OCI-LY7 (cell line): ENCODE results near the gene LSM11. TPM values are rescaled to one million over a fixed set of nuclear protein-coding genes. Genes with fewer than 3 reads are reported as not detected.

Experiments
- BruUV-seq: library from RNA; stranded (reverse); fragments of 400-500 nt; replicated peaks from 2 replicates; lab custom pipeline; 2021; lab: Mats Ljungman, UMichigan
- CTCF ChIA-PET: fragments of 300-600 bp; sonication (Branson Sonifier 250); formaldehyde crosslinking; loops from one replicate; lab custom pipeline; 2022; ENCODE audit warnings: antibody characterized with exemption; ENCODE audit not compliant: unreplicated experiment; lab: Charles Lee
- POLR2A ChIA-PET: fragments of 300-600 bp; sonication (Branson Sonifier 250); formaldehyde crosslinking; loops from one replicate; lab custom pipeline; 2022; ENCODE audit warnings: antibody characterized with exemption; lab: Charles Lee
- DNase-seq: peaks from one replicate; pipeline ENCODE4 v3.0.0-alpha.2; 2015; ENCODE audit warnings: low spot score
- H2AFZ ChIP-seq: fragments of 200-600 bp; sonication (generic), shearing (Covaris generic); 2 replicates; pipeline ENCODE4 v1.6.1; 2014; ENCODE audit warnings: mild to moderate bottlenecking, antibody characterized with exemption, low read length, moderate library complexity
- H3K27ac ChIP-seq: fragments of 200-600 bp; sonication (generic); 2 replicates; pipeline ENCODE4 v1.5.1; 2014; ENCODE audit warnings: mixed run types, low read depth, mild to moderate bottlenecking, moderate library complexity, low read length, inconsistent platforms; ENCODE audit not compliant: poor library complexity, severe bottlenecking
- H3K36me3 ChIP-seq: fragments of 200-600 bp; sonication (generic); 2 replicates; pipeline ENCODE4 v1.6.1; 2014; ENCODE audit warnings: mild to moderate bottlenecking, antibody characterized with exemption, low read length, moderate library complexity, mixed read lengths; ENCODE audit not compliant: insufficient read depth
- H3K4me1 ChIP-seq: fragments of 200-600 bp; sonication (generic); 2 replicates; pipeline ENCODE4 v1.5.1; 2014; ENCODE audit warnings: mild to moderate bottlenecking, low read length; ENCODE audit not compliant: insufficient read depth, poor library complexity, severe bottlenecking
- H3K4me2 ChIP-seq: fragments of 200-600 bp; sonication (generic); 2 replicates; pipeline ENCODE4 v1.6.1; 2014; ENCODE audit warnings: mild to moderate bottlenecking, low read length
- H3K4me3 ChIP-seq: fragments of 200-600 bp; sonication (generic); 2 replicates; pipeline ENCODE4 v1.5.1; 2014; ENCODE audit warnings: mild to moderate bottlenecking, low read depth, low read length; ENCODE audit not compliant: poor library complexity, severe bottlenecking
- H3K79me2 ChIP-seq: fragments of 200-600 bp; sonication (generic); 2 replicates; pipeline ENCODE4 v1.6.1; 2016; ENCODE audit warnings: low read depth, mild to moderate bottlenecking, low read length, moderate library complexity, mixed read lengths; ENCODE audit not compliant: insufficient read depth
- H3K9me2 ChIP-seq: fragments of 200-600 bp; sonication (generic); 2 replicates; pipeline ENCODE4 v1.6.1; 2016; ENCODE audit warnings: mild to moderate bottlenecking, low read length, mixed read lengths; ENCODE audit not compliant: insufficient read depth
- H3K9me3 ChIP-seq: fragments of 200-600 bp; sonication (generic); 2 replicates; pipeline ENCODE4 v1.6.1; 2014; ENCODE audit warnings: mild to moderate bottlenecking, mixed run types, low read length, mixed read lengths
- H4K20me1 ChIP-seq: fragments of 200-600 bp; sonication (generic); 2 replicates; pipeline ENCODE4 v1.6.1; 2014; ENCODE audit warnings: mild to moderate bottlenecking, antibody characterized with exemption, low read length, moderate library complexity, mixed read lengths; ENCODE audit not compliant: insufficient read depth
- CTCF ChIP-seq: fragments of 200-600 bp; sonication (generic); conservative IDR thresholded peaks from 2 replicates; pipeline ENCODE4 v1.5.1; 2014; ENCODE audit warnings: mild to moderate bottlenecking, antibody characterized with exemption, low read length, moderate library complexity, mixed read lengths
- EZH2phosphoT487 ChIP-seq: fragments of 200-600 bp; sonication (generic); IDR thresholded peaks from 2 replicates; pipeline ENCODE4 v1.6.1; 2018; ENCODE audit warnings: low read depth, borderline replicate concordance, mild to moderate bottlenecking, mixed run types, antibody characterized with exemption, low read length, moderate library complexity, mixed read lengths
- intact Hi-C: fragments of 100-400 bp; cut with micrococcal nuclease; formaldehyde crosslinking; loops from one replicate; pipeline ENCODE4 v1.10.0; 2022; ENCODE audit not compliant: unreplicated experiment
- total RNA-seq, 2 experiments: library from RNA; depleted of rRNA in 1 of 2; stranded (reverse); fragments of >200 nt in 1 of 2; shearing (Covaris generic) in 1 of 2; gene quantifications; 2 replicates each; pipeline ENCODE4 v1.2.3, GENCODE V29; 2014 to 2022

The LSM11 gene
- total RNA-seq, 2 experiments from 2014 or later, result 7.5 to 10.9 TPM

DNA sequence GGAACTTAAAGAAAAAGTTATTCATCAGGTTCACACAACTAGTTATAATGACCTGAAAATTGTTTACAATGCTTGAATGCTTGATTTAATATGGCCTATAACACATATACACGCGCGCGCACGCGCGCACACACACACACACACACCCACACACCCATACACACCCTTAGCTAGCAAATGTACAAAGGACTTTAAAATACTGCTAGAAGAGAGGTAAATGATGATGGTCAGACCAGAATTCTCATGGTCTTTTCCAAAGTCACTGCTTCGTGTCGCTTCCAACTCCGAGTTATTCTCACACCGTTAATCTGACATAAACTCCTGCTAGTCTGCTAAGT lies 5.9 kb downstream of the LSM11 start:
- POLR2A ChIA-PET, result no interaction called here
- Histone ChIP-seq H3K27ac (no peak overlapping the region), H3K9me3 (no peaks in the 10 kb centered on the region), H3K4me2 (no peak overlapping the region), H2AFZ (no peak overlapping the region), H3K9me2 (no peaks in the 10 kb centered on the region), H3K4me3 (no peak overlapping the region), H3K36me3 (peaks cover 28% of the 10 kb centered on the region; the same call in 1 of the 2 replicates), H3K4me1 (peaks cover 12% of the 10 kb centered on the region), H4K20me1 (peaks cover 6% of the 10 kb centered on the region; the same call in 1 of the 2 replicates), H3K79me2 (no peaks in the 10 kb centered on the region)
- CTCF ChIA-PET, result no interaction called here
- DNase-seq, result no peak
- intact Hi-C loops, result no loop called here
- TF ChIP-seq EZH2phosphoT487 (no peak), CTCF (no peak)
- BruUV-seq, result no TSS peak

DNA sequence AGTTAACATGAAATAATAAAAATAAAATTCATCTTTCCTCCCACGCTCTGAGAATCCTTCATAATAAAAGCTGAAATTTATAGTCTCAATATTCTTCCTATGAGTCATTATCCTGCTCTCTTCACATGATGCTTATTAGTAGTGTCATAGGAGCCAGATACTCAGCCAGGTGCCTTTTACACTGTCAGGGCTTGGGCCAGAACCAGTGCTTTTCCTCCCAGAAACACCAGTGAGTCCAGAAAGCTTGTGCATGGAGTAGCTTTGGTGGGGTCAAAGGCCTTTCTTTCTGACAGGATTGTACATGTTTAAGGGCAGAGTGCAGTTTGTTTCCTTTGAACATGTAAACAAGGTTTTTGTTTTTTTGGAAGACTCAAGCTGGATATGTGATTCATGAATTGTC lies 6.8 kb downstream of the LSM11 start:
- no peaks in the 10 kb centered on the region for H3K9me3 ChIP-seq
- H3K4me1 ChIP-seq, result peaks cover 3% of the 10 kb centered on the region

More for the DNA sequence above, 6.8 kb downstream of the LSM11 start:
- H3K27ac ChIP-seq, result no peak overlapping the region
- H3K79me2 ChIP-seq, result no peaks in the 10 kb centered on the region
- peaks cover 6% of the 10 kb centered on the region; the same call in 1 of the 2 replicates for H4K20me1 ChIP-seq
- H3K36me3 ChIP-seq, result peaks cover 36% of the 10 kb centered on the region
- TF ChIP-seq EZH2phosphoT487 (no peak), CTCF (no peak)
- ChIA-PET POLR2A (interaction anchor here (1.2 kb wide), 1 partner anchor 199 kb away, joined by 3 read pairs; no protein-coding TSS in a partner anchor), CTCF (interaction anchor here (0.5 kb wide), 1 partner anchor 9 kb away, joined by 3 read pairs; no protein-coding TSS in a partner anchor)
- no peak overlapping the region for H2AFZ ChIP-seq
- H3K4me3 ChIP-seq, result no peak overlapping the region
- no TSS peak for BruUV-seq
- intact Hi-C loops, result no loop called here
- DNase-seq, result no peak
- no peak overlapping the region for H3K4me2 ChIP-seq
- H3K9me2 ChIP-seq, result no peaks in the 10 kb centered on the region
